Liver (tissue), 3 donors: ENCODE data around the gene HPCAL4.

Experiments
- EGR1 ChIP-seq, 2 donors: IDR thresholded peaks; 2 replicates each; pipeline ENCODE4 v1.6.1; 2016 to 2018; ENCODE audit warnings: antibody characterized with exemption in 2 of 2, low read depth in 2 of 2
- FOXA1 ChIP-seq: IDR thresholded peaks from 2 replicates; pipeline ENCODE4 v1.6.1; 2016; ENCODE audit warnings: antibody characterized with exemption
- FOXA2 ChIP-seq: IDR thresholded peaks from 2 replicates; pipeline ENCODE4 v1.6.1; 2016; ENCODE audit warnings: antibody characterized with exemption
- GABPA ChIP-seq, 2 donors: IDR thresholded peaks in 1 of 2; conservative IDR thresholded peaks in 1 of 2; 2 replicates each; pipeline ENCODE4 v1.6.1; 2016; ENCODE audit warnings: antibody characterized with exemption in 2 of 2, mild to moderate bottlenecking in 1 of 2, moderate library complexity in 1 of 2
- JUND ChIP-seq, 2 donors: IDR thresholded peaks; 2 replicates each; pipeline ENCODE4 v1.6.1; 2016; ENCODE audit warnings: antibody characterized with exemption in 2 of 2
- NR2F2 ChIP-seq: IDR thresholded peaks from 2 replicates; pipeline ENCODE4 v1.6.1; 2016; ENCODE audit warnings: antibody characterized with exemption
- SP1 ChIP-seq: IDR thresholded peaks from 2 replicates; pipeline ENCODE4 v1.6.1; 2018; ENCODE audit warnings: antibody characterized with exemption, mild to moderate bottlenecking
- TAF1 ChIP-seq: conservative IDR thresholded peaks from 2 replicates; pipeline ENCODE4 v1.6.1; 2016; ENCODE audit warnings: antibody characterized with exemption, mild to moderate bottlenecking
- YY1 ChIP-seq: IDR thresholded peaks from 2 replicates; pipeline ENCODE4 v1.6.1; 2016; ENCODE audit warnings: antibody characterized with exemption, mild to moderate bottlenecking
- TF ChIP-seq, protein P1 (sequence below): IDR thresholded peaks from 2 replicates; pipeline ENCODE4 v1.6.1; 2016; ENCODE audit warnings: antibody characterized with exemption, mild to moderate bottlenecking
- TF ChIP-seq, protein P2 (sequence below): fragments of 150-350 bp; IDR thresholded peaks from 2 replicates; pipeline ENCODE4 v1.5.1; 2017; ENCODE audit warnings: improper control_type of control experiment, low read depth, low read length; ENCODE audit not compliant: missing input control
- TF ChIP-seq, protein P3 (sequence below): IDR thresholded peaks from 2 replicates; pipeline ENCODE4 v1.6.1; 2016; ENCODE audit warnings: antibody characterized with exemption
- TF ChIP-seq, protein P4 (sequence below): IDR thresholded peaks from 2 replicates; pipeline ENCODE4 v1.6.1; 2016; ENCODE audit warnings: antibody characterized with exemption
- donor health status: healthy.
- donor health status: healthy.

DNA sequence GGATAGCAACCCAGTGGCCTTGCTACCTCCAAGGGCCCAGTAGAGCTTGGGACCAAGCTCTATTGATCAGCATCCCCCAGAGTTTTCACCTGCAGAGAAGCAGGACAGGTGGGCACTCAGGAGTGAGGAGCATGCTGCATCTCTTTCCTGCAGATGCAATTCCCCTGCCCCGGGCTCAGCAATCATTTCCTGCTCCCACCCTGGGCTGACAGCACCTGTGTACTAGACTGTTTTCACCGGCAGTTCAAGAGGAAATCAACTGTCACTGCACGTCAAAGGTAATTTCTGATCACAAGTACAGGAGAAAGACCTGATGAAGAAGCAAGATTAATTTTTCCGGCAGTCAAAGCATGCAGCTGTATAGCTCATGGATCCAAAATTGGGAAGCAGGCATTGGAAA, 10.5 kb downstream of the HPCAL4 start:
- TF ChIP-seq, protein P1, sequence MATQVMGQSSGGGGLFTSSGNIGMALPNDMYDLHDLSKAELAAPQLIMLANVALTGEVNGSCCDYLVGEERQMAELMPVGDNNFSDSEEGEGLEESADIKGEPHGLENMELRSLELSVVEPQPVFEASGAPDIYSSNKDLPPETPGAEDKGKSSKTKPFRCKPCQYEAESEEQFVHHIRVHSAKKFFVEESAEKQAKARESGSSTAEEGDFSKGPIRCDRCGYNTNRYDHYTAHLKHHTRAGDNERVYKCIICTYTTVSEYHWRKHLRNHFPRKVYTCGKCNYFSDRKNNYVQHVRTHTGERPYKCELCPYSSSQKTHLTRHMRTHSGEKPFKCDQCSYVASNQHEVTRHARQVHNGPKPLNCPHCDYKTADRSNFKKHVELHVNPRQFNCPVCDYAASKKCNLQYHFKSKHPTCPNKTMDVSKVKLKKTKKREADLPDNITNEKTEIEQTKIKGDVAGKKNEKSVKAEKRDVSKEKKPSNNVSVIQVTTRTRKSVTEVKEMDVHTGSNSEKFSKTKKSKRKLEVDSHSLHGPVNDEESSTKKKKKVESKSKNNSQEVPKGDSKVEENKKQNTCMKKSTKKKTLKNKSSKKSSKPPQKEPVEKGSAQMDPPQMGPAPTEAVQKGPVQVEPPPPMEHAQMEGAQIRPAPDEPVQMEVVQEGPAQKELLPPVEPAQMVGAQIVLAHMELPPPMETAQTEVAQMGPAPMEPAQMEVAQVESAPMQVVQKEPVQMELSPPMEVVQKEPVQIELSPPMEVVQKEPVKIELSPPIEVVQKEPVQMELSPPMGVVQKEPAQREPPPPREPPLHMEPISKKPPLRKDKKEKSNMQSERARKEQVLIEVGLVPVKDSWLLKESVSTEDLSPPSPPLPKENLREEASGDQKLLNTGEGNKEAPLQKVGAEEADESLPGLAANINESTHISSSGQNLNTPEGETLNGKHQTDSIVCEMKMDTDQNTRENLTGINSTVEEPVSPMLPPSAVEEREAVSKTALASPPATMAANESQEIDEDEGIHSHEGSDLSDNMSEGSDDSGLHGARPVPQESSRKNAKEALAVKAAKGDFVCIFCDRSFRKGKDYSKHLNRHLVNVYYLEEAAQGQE = no peak
- TF ChIP-seq, protein P2, sequence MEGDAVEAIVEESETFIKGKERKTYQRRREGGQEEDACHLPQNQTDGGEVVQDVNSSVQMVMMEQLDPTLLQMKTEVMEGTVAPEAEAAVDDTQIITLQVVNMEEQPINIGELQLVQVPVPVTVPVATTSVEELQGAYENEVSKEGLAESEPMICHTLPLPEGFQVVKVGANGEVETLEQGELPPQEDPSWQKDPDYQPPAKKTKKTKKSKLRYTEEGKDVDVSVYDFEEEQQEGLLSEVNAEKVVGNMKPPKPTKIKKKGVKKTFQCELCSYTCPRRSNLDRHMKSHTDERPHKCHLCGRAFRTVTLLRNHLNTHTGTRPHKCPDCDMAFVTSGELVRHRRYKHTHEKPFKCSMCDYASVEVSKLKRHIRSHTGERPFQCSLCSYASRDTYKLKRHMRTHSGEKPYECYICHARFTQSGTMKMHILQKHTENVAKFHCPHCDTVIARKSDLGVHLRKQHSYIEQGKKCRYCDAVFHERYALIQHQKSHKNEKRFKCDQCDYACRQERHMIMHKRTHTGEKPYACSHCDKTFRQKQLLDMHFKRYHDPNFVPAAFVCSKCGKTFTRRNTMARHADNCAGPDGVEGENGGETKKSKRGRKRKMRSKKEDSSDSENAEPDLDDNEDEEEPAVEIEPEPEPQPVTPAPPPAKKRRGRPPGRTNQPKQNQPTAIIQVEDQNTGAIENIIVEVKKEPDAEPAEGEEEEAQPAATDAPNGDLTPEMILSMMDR = no peak
- TF ChIP-seq TAF1 = no peak
- no peak for TF ChIP-seq SP1
- TF ChIP-seq JUND (IDR thresholded peaks at IDR 0.05) = no peak
- TF ChIP-seq, protein P3, sequence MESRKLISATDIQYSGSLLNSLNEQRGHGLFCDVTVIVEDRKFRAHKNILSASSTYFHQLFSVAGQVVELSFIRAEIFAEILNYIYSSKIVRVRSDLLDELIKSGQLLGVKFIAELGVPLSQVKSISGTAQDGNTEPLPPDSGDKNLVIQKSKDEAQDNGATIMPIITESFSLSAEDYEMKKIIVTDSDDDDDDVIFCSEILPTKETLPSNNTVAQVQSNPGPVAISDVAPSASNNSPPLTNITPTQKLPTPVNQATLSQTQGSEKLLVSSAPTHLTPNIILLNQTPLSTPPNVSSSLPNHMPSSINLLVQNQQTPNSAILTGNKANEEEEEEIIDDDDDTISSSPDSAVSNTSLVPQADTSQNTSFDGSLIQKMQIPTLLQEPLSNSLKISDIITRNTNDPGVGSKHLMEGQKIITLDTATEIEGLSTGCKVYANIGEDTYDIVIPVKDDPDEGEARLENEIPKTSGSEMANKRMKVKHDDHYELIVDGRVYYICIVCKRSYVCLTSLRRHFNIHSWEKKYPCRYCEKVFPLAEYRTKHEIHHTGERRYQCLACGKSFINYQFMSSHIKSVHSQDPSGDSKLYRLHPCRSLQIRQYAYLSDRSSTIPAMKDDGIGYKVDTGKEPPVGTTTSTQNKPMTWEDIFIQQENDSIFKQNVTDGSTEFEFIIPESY = no peak
- no peak for TF ChIP-seq FOXA2
- no peak for TF ChIP-seq FOXA1
- TF ChIP-seq GABPA (IDR thresholded peaks at IDR 0.05 in 1 of 2, conservative IDR thresholded peaks at IDR 0.05 in 1 of 2) = no peak
- TF ChIP-seq NR2F2 = no peak
- TF ChIP-seq EGR1 (IDR thresholded peaks at IDR 0.05; ENCODE audit: low read depth in 2 of 2) = no peak
- TF ChIP-seq, protein P4, sequence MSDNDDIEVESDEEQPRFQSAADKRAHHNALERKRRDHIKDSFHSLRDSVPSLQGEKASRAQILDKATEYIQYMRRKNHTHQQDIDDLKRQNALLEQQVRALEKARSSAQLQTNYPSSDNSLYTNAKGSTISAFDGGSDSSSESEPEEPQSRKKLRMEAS = no peak
- TF ChIP-seq YY1 = no peak
